IMR-90 (cell line): ENCODE measurements around the gene CUBN. TPM values are rescaled to one million over a fixed set of nuclear protein-coding genes. Genes with fewer than 3 reads are reported as not detected.

Experiments
- ATAC-seq: fragments of 200-7000 bp; cut with Tn5 transposase; 2 replicates; pipeline ENCODE4 v1.9.1; 2020; ENCODE audit warnings: low read depth, mild to moderate bottlenecking, moderate library complexity
- BruUV-seq: library from RNA; stranded (reverse); fragments of 400-500 nt; replicated peaks from 2 replicates; lab custom pipeline; 2021; lab: Mats Ljungman, UMichigan
- CTCF ChIA-PET: fragments of 300-600 bp; formaldehyde crosslinking; extraction: SDS; loops from one replicate; lab custom pipeline; 2021; ENCODE audit warnings: antibody characterized with exemption; lab: Yijun Ruan, JAX
- POLR2A ChIA-PET: fragments of 300-600 bp; sonication (Branson Sonifier 250); formaldehyde crosslinking; loops from one replicate; lab custom pipeline; 2022; ENCODE audit warnings: antibody characterized with exemption; ENCODE audit not compliant: unreplicated experiment; lab: Charles Lee
- DNase-seq: peaks from one replicate; pipeline ENCODE4 v3.0.0; 2013
- H2AFZ ChIP-seq: replicated peaks from 2 replicates; pipeline ENCODE3; 2013; ENCODE audit warnings: low read length, mild to moderate bottlenecking; ENCODE audit not compliant: poor library complexity
- H2AK5ac ChIP-seq: 2 replicates; pipeline ENCODE4 v1.6.1; 2013; ENCODE audit warnings: low read depth, low read length, inconsistent platforms
- H2AK9ac ChIP-seq: replicated peaks from 2 replicates; pipeline ENCODE3; 2013; ENCODE audit warnings: mild to moderate bottlenecking, low read depth, low read length, moderate library complexity; ENCODE audit not compliant: poor library complexity
- H2BK120ac ChIP-seq: 2 replicates; pipeline ENCODE4 v1.6.1; 2013; ENCODE audit warnings: low read depth, low read length, inconsistent platforms
- H2BK15ac ChIP-seq: 3 replicates; pipeline ENCODE4 v1.6.1; 2013; ENCODE audit warnings: low read depth, low read length, inconsistent platforms
- H2BK20ac ChIP-seq: 2 replicates; pipeline ENCODE4 v1.6.1; 2013; ENCODE audit warnings: low read depth, mild to moderate bottlenecking, inconsistent platforms, low read length, moderate library complexity
- H2BK5ac ChIP-seq: 2 replicates; pipeline ENCODE4 v1.6.1; 2013; ENCODE audit warnings: mild to moderate bottlenecking, low read depth, low read length, inconsistent platforms; ENCODE audit not compliant: poor library complexity, severe bottlenecking
- H3K14ac ChIP-seq: replicated peaks from 2 replicates; pipeline ENCODE4 v1.6.1; 2013; ENCODE audit warnings: low read depth, low read length, inconsistent platforms
- H3K18ac ChIP-seq: 2 replicates; pipeline ENCODE4 v1.6.1; 2013; ENCODE audit warnings: low read depth, low read length, control low read depth
- H3K23ac ChIP-seq: 2 replicates; pipeline ENCODE4 v1.6.1; 2013; ENCODE audit warnings: low read depth, low read length, inconsistent platforms
- H3K27ac ChIP-seq: 2 replicates; pipeline ENCODE4 v1.5.1; 2013; ENCODE audit warnings: mild to moderate bottlenecking, control low read depth, low read length; ENCODE audit not compliant: insufficient read depth
- H3K27me3 ChIP-seq: 2 replicates; pipeline ENCODE4 v1.6.1; 2013; ENCODE audit warnings: low read length; ENCODE audit not compliant: control insufficient read depth, insufficient read depth
- H3K36me3 ChIP-seq: 2 replicates; pipeline ENCODE4 v1.6.1; 2013; ENCODE audit warnings: low read length, mixed read lengths; ENCODE audit not compliant: control insufficient read depth, insufficient read depth
- H3K4ac ChIP-seq: 2 replicates; pipeline ENCODE4 v1.6.1; 2013; ENCODE audit warnings: low read depth, low read length, inconsistent platforms
- H3K4me1 ChIP-seq: 2 replicates; pipeline ENCODE4 v1.6.1; 2013; ENCODE audit warnings: low read length, mixed read lengths; ENCODE audit not compliant: control insufficient read depth, insufficient read depth
- H3K4me2 ChIP-seq: 2 replicates; pipeline ENCODE4 v1.6.1; 2013; ENCODE audit warnings: low read depth, mild to moderate bottlenecking, control low read depth, low read length, moderate library complexity
- H3K4me3 ChIP-seq: 2 replicates; pipeline ENCODE4 v1.5.1; 2013; ENCODE audit warnings: low read depth, mild to moderate bottlenecking, control low read depth, low read length, moderate library complexity; ENCODE audit not compliant: insufficient read depth
- H3K56ac ChIP-seq: 2 replicates; pipeline ENCODE4 v1.6.1; 2013; ENCODE audit warnings: low read length, inconsistent platforms; ENCODE audit not compliant: insufficient read depth; ENCODE audit errors: extremely low read depth
- H3K79me1 ChIP-seq, 2 experiments: 2 replicates each; pipeline ENCODE4 v1.6.1; 2013; ENCODE audit warnings: low read length in 2 of 2, inconsistent platforms in 1 of 2, low read depth in 1 of 2
- H3K9ac ChIP-seq: 2 replicates; pipeline ENCODE4 v1.6.1; 2013; ENCODE audit warnings: low read depth, low read length, control low read depth
- H3K9me1 ChIP-seq: 2 replicates; pipeline ENCODE4 v1.6.1; 2013; ENCODE audit warnings: low read length, inconsistent platforms; ENCODE audit not compliant: insufficient read depth
- H3K9me3 ChIP-seq: 2 replicates; pipeline ENCODE4 v1.6.1; 2013; ENCODE audit warnings: low read length; ENCODE audit not compliant: control insufficient read depth, insufficient read depth
- H4K20me1 ChIP-seq: 2 replicates; pipeline ENCODE4 v1.6.1; 2013; ENCODE audit warnings: low read length, inconsistent platforms; ENCODE audit not compliant: insufficient read depth
- H4K5ac ChIP-seq: 2 replicates; pipeline ENCODE4 v1.6.1; 2013; ENCODE audit warnings: mild to moderate bottlenecking, low read depth, low read length, control low read depth
- H4K8ac ChIP-seq, 2 experiments: 2 replicates each; pipeline ENCODE4 v1.6.1; 2013; ENCODE audit warnings: low read depth in 2 of 2, low read length in 2 of 2, control low read depth in 1 of 2, inconsistent platforms in 1 of 2
- H4K91ac ChIP-seq: 2 replicates; pipeline ENCODE4 v1.6.1; 2013; ENCODE audit warnings: low read depth, low read length, inconsistent platforms; ENCODE audit not compliant: insufficient read depth
- BHLHE40 ChIP-seq: fragments of 150-350 bp; IDR thresholded peaks from 2 replicates; pipeline ENCODE4 v1.6.1; 2016; ENCODE audit warnings: mild to moderate bottlenecking, low read depth, low read length
- CEBPB ChIP-seq: IDR thresholded peaks from 2 replicates; pipeline ENCODE4 v1.6.1; 2012; ENCODE audit warnings: low read depth, low read length, improper control_type of control experiment
- CHD1 ChIP-seq: IDR thresholded peaks from 2 replicates; pipeline ENCODE4 v1.6.1; 2012; ENCODE audit warnings: low read depth, low read length, improper control_type of control experiment
- CTCF ChIP-seq: conservative IDR thresholded peaks from 2 replicates; pipeline ENCODE4 v1.5.1; 2012; ENCODE audit warnings: mild to moderate bottlenecking, low read depth, low read length, improper control_type of control experiment
- ELK1 ChIP-seq: fragments of 150-350 bp; IDR thresholded peaks from 2 replicates; pipeline ENCODE4 v1.6.1; 2016; ENCODE audit warnings: low read depth, mild to moderate bottlenecking, low read length, moderate library complexity, borderline replicate concordance
- FOS ChIP-seq: fragments of 150-350 bp; IDR thresholded peaks from 2 replicates; pipeline ENCODE4 v1.6.1; 2016; ENCODE audit warnings: low read depth, low read length
- MAFK ChIP-seq: IDR thresholded peaks from 2 replicates; pipeline ENCODE4 v1.6.1; 2012; ENCODE audit warnings: low read depth, low read length, improper control_type of control experiment
- MAZ ChIP-seq: IDR thresholded peaks from 2 replicates; pipeline ENCODE4 v1.6.1; 2012; ENCODE audit warnings: low read depth, mild to moderate bottlenecking, low read length, improper control_type of control experiment, moderate library complexity, borderline replicate concordance
- MXI1 ChIP-seq: IDR thresholded peaks from 2 replicates; pipeline ENCODE4 v1.6.1; 2012; ENCODE audit warnings: low read depth, mild to moderate bottlenecking, low read length, moderate library complexity, borderline replicate concordance
- NFE2L2 ChIP-seq: fragments of 150-350 bp; IDR thresholded peaks from 2 replicates; pipeline ENCODE4 v1.6.1; 2016; ENCODE audit warnings: low read depth, mild to moderate bottlenecking, low read length
- POLR2A ChIP-seq: IDR thresholded peaks from 2 replicates; pipeline ENCODE4 v1.6.1; 2012; ENCODE audit warnings: mild to moderate bottlenecking, low read depth, low read length
- RAD21 ChIP-seq: IDR thresholded peaks from 2 replicates; pipeline ENCODE4 v1.6.1; 2012; ENCODE audit warnings: low read length, improper control_type of control experiment
- RCOR1 ChIP-seq: IDR thresholded peaks from 2 replicates; pipeline ENCODE4 v1.6.1; 2012; ENCODE audit warnings: mild to moderate bottlenecking, low read length, improper control_type of control experiment; ENCODE audit not compliant: insufficient replicate concordance
- RFX5 ChIP-seq: IDR thresholded peaks from 2 replicates; pipeline ENCODE4 v1.8.0; 2012; ENCODE audit warnings: low read depth, mild to moderate bottlenecking, low read length, moderate library complexity
- SMC3 ChIP-seq: fragments of 150-350 bp; IDR thresholded peaks from 2 replicates; pipeline ENCODE4 v1.6.1; 2016; ENCODE audit warnings: low read depth, mild to moderate bottlenecking, antibody characterized with exemption, low read length, moderate library complexity
- USF2 ChIP-seq: fragments of 150-350 bp; IDR thresholded peaks from 2 replicates; pipeline ENCODE4 v1.6.1; 2017; ENCODE audit warnings: mild to moderate bottlenecking, antibody characterized with exemption, low read length, low read depth
- WGBS, 2 experiments: methylation state at CpG; one replicate each; pipeline versions ENCODE4 v1.1.5 to v1.1.7; 2013; ENCODE audit warnings: missing lambda C conversion rate in 2 of 2; ENCODE audit not compliant: insufficient read length in 1 of 2; ENCODE audit errors: extremely low coverage in 2 of 2; 5-methylcytosine and 5-hydroxymethylcytosine counted together
- dilution Hi-C: fragments of 300-500 bp; cut with HindIII; formaldehyde crosslinking; loops from one replicate; pipeline ENCODE4 v1.14.3; 2018; ENCODE audit warnings: low sequenced_read_pairs; ENCODE audit not compliant: unreplicated experiment
- in situ Hi-C: fragments of 300-500 bp; cut with MboI; formaldehyde crosslinking; loops from 3 replicates; pipeline ENCODE4 v1.14.3; 2019; ENCODE audit warnings: low sequenced_read_pairs, inconsistent platforms, mixed read lengths
- intact Hi-C: fragments of 100-400 bp; cut with micrococcal nuclease; formaldehyde crosslinking; loops from 2 replicates; pipeline ENCODE4 v1.10.0; 2022
- polyA plus RNA-seq, 3 experiments: library from polyadenylated mRNA; depleted of rRNA; stranded (reverse); fragments of >200 nt; gene quantifications; 2 replicates each; pipeline ENCODE4 v1.2.3, GENCODE V29; 2012; ENCODE audit warnings: low replicate concordance in 1 of 3
- total RNA-seq: library from RNA; depleted of rRNA; stranded (reverse); fragments of >200 nt; gene quantifications from 2 replicates; pipeline ENCODE4 v1.2.3, GENCODE V29; 2012

The CUBN gene
- total and polyA plus RNA-seq, 2 of the 4 experiments (the other 2 are of a cell fraction): 0.19 to 0.54 TPM

- Histone ChIP-seq H4K91ac (no peak overlapping the region), H3K14ac (no peak overlapping the region), H3K4me1 (no peaks in the 10 kb centered on the region), H3K9me3 (peaks cover 7% of the 10 kb centered on the region), H3K9me1 (no peaks in the 10 kb centered on the region), H3K4ac (no peak overlapping the region), H3K4me3 (no peak overlapping the region), H3K79me1 (no peaks in the 10 kb centered on the region), H2BK5ac (no peak overlapping the region), H2AK5ac (no peak overlapping the region), H3K36me3 (no peaks in the 10 kb centered on the region), H2AK9ac (no peak overlapping the region), H3K4me2 (no peak overlapping the region), H3K23ac (no peak overlapping the region), H3K56ac (no peak overlapping the region), H2BK20ac (no peak overlapping the region), H3K18ac (no peak overlapping the region), H4K20me1 (no peaks in the 10 kb centered on the region), H3K9ac (no peak overlapping the region), H4K5ac (no peak overlapping the region), H2BK120ac (no peak overlapping the region), H4K8ac (no peak overlapping the region), H2BK15ac (no peak overlapping the region), H2AFZ (no peak overlapping the region), H3K27me3 (no peaks in the 10 kb centered on the region), H3K27ac (no peak overlapping the region)
- CTCF ChIA-PET: no interaction called here
- intact Hi-C loops (no loop called here), dilution Hi-C loops (no loop called here), in situ Hi-C loops (no loop called here)
- TF ChIP-seq POLR2A (no peak), CTCF (no peak), SMC3 (no peak), BHLHE40 (no peak), MAFK (no peak), CEBPB (no peak), RAD21 (no peak), USF2 (no peak), RFX5 (no peak), CHD1 (no peak), NFE2L2 (no peak), RCOR1 (no peak), FOS (no peak), ELK1 (no peak), MXI1 (no peak), MAZ (no peak)
- no CpG with 5 or more reads among the region's 4 CpGs for WGBS, 2 experiments
- no peak for ATAC-seq
- DNase-seq: no peak
- BruUV-seq: no TSS peak
- POLR2A ChIA-PET: no interaction called here
These were observed 306.8 kb downstream of the CUBN start for GRCh38 chr10:16822726-16823360.
